Activated T-cell treated with anti-CD3 and anti-CD28 coated beads for 4 hours (primary cell): Measurements from ENCODE around the gene WAPL.

Source experiments
- DNase-seq: peaks from one replicate; pipeline ENCODE4 v3.0.0-alpha.2; 2020

WAPL gene

GRCh38 chr10:86524225-86524962 is 2.8 kb upstream of the WAPL start:
- DNase-seq = no peak

DNA sequence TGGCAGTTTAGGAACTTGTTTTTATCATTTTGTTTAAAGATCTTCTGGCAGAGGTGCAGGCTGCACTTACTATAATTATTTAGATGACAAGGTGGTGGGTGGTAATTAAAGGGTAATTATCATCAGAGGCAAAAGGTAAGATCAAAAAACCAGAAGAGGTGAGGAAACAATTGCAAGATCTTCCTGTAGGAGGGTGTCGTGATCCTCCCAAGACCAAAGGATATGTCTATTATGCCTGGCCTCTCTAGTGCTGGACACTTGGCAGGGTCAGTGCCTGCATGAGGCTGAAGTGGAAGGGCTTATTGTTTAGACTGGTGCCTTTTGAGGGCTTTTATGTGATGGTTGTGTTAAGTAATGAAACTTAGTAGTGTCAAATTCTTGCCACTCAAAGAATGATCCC is 1.8 kb upstream of the WAPL start:
- no peak for DNase-seq

DNA sequence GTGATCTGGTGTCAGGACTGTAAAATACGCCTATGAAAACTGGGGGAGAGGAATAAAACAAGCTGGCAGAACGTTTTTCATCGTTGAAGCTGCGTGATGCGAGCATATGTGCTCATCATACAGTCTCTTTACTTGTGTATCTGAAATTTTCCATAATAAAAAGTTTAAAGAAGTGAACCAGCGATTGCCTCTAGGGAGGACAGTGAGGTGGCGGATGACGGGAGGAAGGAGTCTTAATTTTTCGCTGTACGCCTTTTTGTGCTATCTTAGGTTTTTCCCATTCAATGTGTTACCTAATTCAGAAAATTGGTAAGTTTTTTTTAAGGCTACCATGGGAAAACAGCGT is 891 bp upstream of the WAPL start:
- DNase-seq = no peak

DNA sequence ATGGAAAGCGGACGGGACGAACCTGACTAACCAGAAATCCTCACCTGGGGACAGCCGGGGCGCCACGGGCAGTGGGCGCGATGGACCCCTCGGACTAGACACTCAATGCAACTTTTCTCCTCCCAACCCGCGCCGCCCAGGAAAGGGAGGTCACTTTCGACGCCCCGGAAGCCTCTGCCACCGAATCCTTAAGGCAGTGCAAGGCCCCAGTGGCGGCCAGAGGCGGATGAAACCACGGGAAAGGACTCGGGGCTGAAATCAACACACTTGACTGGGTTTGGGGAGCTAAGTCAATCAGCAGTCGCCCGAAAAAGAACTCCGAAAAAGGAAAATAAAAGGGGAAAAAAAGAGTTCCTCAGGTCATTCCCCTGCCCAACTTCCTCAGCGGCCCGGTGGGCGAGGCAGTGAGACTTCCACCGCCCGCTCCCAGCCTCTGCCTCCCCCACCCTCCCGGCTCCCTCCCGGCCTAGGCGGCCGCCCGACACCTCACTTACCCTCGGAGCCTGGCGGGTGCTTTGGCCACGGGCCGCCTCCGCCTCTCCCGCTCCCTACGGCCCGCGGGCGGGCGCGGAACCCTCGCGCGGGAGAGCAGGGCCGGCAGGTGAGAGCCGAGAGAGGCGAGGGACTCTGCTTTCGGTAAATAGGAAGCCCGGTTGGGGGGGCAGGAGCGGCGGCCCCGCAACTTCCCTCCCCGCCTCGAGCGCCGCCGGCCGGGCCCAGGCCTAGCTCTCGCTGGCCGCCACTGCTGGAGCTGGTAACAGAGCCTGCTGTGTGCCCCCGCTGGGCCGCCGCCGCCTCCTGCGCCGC is 518 bp downstream of the WAPL start:
- peak; percentile 17 for DNase-seq

- no peak for DNase-seq
These were observed 2.8 kb downstream of the WAPL start for GRCh38 chr10:86518781-86519180.

DNA sequence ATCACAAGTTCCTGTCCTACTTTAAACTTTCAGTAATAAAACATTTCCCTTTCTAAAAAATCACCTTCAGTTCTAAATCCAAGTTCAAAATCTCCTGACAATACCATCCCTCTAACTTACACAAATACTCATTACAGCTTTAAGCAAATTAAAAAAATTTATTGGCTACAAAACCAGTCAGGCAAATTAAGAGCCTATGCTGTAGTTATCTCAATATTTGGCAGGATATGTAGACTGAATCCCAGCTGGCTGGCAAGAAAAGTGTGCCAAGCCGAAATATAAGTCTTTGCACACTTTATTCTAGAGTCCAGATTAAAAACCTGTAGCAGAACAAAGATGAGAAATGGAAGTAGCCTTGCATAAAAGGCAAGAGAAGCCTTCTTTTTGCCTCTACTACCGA is 9.5 kb downstream of the WAPL start:
- no peak for DNase-seq

DNA sequence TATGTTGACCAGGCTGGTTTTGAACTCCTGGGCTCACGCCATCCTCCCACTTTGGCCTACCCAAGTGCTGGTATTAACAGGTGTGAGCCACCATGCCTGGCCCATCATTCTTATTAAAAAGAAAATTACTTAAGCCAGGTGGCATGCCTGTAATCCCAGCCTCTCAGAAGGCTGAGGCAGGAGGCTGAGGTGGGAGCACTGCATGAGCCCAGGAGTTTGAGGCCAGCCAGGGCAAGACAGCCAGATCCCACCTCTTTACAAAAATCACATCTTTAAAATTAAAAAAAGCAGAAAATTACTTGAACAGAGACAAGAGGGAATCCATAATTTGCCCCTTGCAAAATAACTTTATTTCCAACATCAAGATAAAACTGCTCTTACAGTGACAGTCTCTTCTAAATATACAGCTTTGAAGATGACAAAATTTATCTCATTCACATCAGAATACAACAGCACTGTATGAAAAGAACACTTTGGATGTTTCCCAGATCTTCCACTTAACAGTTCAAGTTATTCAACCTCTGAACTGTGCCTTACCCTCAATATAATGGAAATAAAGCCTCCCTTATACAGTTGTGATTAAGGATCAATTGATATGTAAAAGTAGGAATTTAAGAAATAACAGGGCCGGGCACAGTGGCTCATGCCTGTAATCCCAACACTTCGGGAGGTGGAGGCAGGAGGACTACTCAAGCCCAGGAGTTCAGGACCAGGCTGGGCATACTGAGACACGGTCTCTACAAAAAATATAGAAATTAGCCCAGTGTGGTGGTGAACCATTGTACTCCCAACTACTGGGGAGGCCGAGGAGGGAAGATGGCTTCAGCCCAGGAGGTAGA is 10.3 kb downstream of the WAPL start:
- no peak for DNase-seq

GRCh38 chr10:86509145-86509544 is 12.4 kb downstream of the WAPL start:
- DNase-seq = no peak

DNA sequence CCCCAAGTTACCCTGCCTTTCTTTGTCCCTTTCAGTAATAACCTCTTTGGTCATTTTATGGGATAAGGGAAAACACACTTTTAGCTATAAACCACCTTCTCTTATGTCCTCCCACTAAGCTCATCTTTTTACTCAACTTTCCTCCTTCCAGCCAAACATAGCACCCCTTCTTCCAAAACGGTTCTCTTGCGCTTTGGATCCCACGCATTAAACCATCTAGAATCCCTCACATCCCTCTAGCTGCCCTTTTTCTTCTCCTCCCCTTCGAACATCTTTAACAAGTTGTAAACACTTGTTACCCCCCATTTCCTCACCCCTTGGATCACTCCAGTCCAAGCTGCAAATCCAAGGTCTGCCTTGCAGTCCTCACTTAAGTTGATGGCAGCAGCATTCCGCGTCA is 13.4 kb downstream of the WAPL start:
- DNase-seq = no peak

DNA sequence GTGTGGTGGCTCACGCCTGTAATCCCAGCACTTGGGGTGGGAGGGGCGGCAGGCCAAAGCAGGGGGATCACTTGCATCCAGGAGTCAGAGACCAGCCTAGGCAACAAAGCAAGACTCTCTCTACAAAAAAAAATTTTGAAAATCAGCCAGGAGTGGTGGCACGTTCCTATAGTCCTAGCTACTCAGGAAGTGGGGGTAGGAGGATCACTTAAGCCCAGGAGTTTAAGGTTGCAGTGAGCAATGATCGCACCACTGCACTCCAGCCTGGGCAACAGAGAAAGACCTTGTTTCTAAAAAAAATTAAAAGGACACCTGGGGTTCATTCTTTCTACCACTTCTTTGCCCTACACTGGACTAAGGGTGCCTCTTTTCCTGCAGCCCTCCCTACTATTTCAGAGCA is 15.1 kb downstream of the WAPL start:
- no peak for DNase-seq

- no peak for DNase-seq
These were observed 15.5 kb downstream of the WAPL start for GRCh38 chr10:86506062-86506461.

- DNase-seq = no peak
These were observed 17.1 kb downstream of the WAPL start for GRCh38 chr10:86504510-86504909.

DNA sequence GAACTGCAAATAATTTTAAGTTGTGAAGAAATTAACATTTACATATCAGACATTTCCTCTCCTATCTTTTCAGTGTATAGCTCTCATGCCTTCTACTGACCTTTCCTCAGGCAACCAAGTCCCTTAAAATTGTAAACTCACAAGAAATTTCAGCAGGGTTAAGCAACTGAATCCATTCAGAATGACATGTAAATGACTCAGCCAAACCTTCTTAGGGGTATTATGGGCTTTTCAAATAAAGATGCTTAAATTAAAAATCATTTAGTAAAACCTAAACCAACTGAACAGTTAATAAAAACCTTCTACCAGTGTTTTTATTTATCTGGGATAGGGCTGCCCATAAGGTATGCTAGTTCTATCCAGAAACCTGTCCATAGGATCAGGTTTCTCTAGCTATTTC is 20.7 kb downstream of the WAPL start:
- no peak for DNase-seq

GRCh38 chr10:86498598-86498997 is 23.0 kb downstream of the WAPL start:
- DNase-seq = no peak

DNA sequence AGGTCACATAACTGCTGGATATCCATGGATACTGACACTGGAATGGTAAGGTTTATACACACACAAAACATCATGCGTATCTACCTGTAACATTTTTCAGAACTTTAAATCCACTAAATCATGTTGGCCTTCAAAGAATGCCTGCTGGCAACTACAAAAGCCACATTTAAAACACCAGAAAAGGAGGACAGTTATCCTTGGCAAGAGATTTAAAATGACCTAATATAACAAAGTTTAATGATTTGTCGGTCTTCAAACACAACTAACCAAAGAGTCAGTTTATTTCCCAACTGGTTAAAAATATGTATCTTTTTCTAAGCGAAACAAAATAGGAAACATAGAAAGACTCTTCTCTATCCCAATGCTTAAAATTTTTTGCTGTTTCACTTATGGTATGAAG is 24.0 kb downstream of the WAPL start:
- no peak for DNase-seq

- DNase-seq = no peak
These were observed 31.5 kb downstream of the WAPL start for GRCh38 chr10:86489960-86490612.

GRCh38 chr10:86489071-86489810 is 32.4 kb downstream of the WAPL start:
- no peak for DNase-seq

DNA sequence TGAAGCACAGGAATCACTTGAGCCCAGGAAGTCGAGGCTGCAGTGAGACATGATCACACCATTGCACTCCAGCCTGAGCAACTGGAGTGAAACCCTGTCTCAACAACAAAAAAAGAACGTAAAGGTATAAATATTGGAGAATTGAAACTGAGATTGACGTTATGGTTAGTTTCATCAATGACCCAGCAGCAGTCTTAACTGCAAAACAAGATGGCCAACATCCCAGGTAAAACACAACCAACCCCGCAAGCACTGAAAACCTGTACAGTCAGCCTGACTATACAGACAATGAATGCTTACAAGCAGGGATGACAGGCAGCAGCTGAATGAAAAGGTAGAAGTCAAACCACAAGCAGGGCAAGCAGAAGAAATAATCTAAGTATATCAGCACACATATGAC is 34.7 kb downstream of the WAPL start:
- DNase-seq = no peak

DNA sequence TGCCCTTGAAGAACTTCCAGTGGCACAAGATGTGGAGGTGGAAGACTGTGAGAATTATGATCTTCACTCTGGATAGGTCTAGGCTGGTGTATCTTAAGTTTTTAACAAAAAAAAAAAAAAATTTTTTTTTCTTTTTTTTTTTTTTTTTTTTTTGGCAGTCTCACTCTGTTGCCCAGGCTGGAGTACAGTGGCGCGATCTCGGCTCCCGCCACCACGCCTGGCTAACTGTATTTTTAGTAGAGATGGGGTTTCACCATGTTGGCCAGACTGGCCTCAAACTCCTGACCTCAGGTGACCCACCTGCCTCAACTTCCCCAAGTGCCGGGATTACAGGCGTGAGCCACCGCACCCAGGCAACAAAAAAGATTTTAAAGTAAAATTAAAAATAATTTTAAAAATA is 37.9 kb downstream of the WAPL start:
- no peak for DNase-seq

- DNase-seq = no peak
These were observed 39.8 kb downstream of the WAPL start for GRCh38 chr10:86481761-86482160.

DNA sequence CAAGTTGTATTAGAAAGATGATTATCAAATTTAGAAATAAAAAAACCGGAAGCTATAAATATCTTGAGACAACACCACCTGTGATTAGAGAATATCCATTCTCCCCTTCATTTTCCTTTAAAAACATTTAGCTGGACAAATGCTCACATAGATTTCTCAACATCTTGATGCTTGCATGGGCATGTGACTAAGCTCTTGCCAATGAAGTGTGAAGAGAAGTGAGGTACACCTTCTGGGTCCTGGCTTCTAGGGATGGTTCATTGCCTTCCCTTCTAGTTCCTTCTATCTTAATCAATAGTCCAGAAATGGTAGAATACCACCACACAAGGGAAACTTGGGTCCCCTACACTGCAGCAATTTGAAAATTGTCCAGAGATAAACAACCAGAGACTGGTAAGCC is 41.0 kb downstream of the WAPL start:
- DNase-seq = no peak

DNA sequence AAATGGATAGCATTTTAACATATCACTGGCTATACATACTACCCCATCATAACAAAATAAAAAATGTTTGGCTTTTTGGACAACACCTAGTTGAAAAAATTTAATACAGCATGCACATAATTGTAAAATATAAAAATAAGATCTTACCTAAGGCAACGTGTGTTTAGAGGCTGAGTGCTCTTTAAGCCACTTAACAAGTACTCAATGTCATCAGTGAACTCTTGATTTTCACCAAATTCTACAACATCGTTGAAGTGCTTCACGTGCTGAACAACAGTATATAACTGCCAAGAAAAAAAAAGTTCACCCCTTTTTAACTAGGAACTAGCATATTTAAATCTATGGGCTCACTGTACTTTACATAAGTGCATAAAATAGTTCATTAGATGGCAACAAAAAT is 49.5 kb downstream of the WAPL start:
- DNase-seq = no peak
